SK-N-SH treated with all-trans-retinoic acid at 6 μM for 48 hours (cell line): ENCODE results near the gene KCNMA1.

Experiments
- ATAC-seq: fragments of 200-7000 bp; cut with Tn5 transposase; 3 replicates; pipeline ENCODE4 v1.9.1; 2020; ENCODE audit warnings: mild to moderate bottlenecking, moderate library complexity
- ARNTL ChIP-seq: fragments of 450-650 bp; formaldehyde crosslinking; IDR thresholded peaks from 2 replicates; pipeline ENCODE4 v1.5.0; 2020; ENCODE audit warnings: low read depth, mild to moderate bottlenecking, moderate library complexity, borderline replicate concordance
- CREB5 ChIP-seq: fragments of 250-450 bp; sonication (Bioruptor Pico); IDR thresholded peaks from 2 replicates; pipeline ENCODE4 v1.5.1; 2020; ENCODE audit warnings: low read depth, mild to moderate bottlenecking, moderate library complexity
- ESRRG ChIP-seq: fragments of 250-450 bp; sonication (Bioruptor Pico); IDR thresholded peaks from 2 replicates; pipeline ENCODE4 v1.6.1; 2021; ENCODE audit warnings: mild to moderate bottlenecking
- GLIS3 ChIP-seq: fragments of 250-450 bp; sonication (Bioruptor Pico); IDR thresholded peaks from 2 replicates; pipeline ENCODE4 v1.5.0; 2020; ENCODE audit warnings: mild to moderate bottlenecking, moderate library complexity
- ISL1 ChIP-seq: fragments of 250-450 bp; sonication (Bioruptor Pico); IDR thresholded peaks from 2 replicates; pipeline ENCODE4 v2.1.2; 2022; ENCODE audit warnings: mild to moderate bottlenecking, moderate library complexity
- OSR1 ChIP-seq: fragments of 250-450 bp; sonication (Bioruptor Pico); IDR thresholded peaks from 2 replicates; pipeline ENCODE4 v1.8.0; 2022; ENCODE audit warnings: moderate library complexity, mild to moderate bottlenecking, inconsistent platforms
- PPARA ChIP-seq: fragments of 250-450 bp; sonication (Bioruptor Pico); IDR thresholded peaks from 2 replicates; pipeline ENCODE4 v1.5.0; 2020; ENCODE audit warnings: mild to moderate bottlenecking, borderline replicate concordance
- RARB ChIP-seq: fragments of 250-450 bp; sonication (Bioruptor Pico); IDR thresholded peaks from 2 replicates; pipeline ENCODE4 v1.8.0; 2021; ENCODE audit warnings: mild to moderate bottlenecking, moderate library complexity
- SNAI2 ChIP-seq: fragments of 250-450 bp; sonication (Bioruptor Pico); IDR thresholded peaks from 2 replicates; pipeline ENCODE4 v1.5.0; 2020; ENCODE audit warnings: mild to moderate bottlenecking, moderate library complexity
- TCF4 ChIP-seq: fragments of 250-450 bp; sonication (Bioruptor Pico); IDR thresholded peaks from 2 replicates; pipeline ENCODE4 v1.8.0; 2021; ENCODE audit warnings: mild to moderate bottlenecking, moderate library complexity, borderline replicate concordance
- TOX ChIP-seq: fragments of 250-450 bp; sonication (Bioruptor Pico); IDR thresholded peaks from 2 replicates; pipeline ENCODE4 v1.8.0; 2021; ENCODE audit warnings: mild to moderate bottlenecking, moderate library complexity, borderline replicate concordance
- TSHZ2 ChIP-seq: fragments of 250-450 bp; sonication (Bioruptor Pico); IDR thresholded peaks from 2 replicates; pipeline ENCODE4 v1.5.0; 2020; ENCODE audit warnings: mild to moderate bottlenecking, moderate library complexity
- ZC3H10 ChIP-seq: fragments of 250-450 bp; sonication (Bioruptor Pico); IDR thresholded peaks from 2 replicates; pipeline ENCODE4 v1.5.1; 2021; ENCODE audit warnings: mild to moderate bottlenecking, moderate library complexity
- ZFP3 ChIP-seq: fragments of 250-450 bp; sonication (Bioruptor Pico); IDR thresholded peaks from 2 replicates; pipeline ENCODE4 v1.5.0; 2020; ENCODE audit warnings: mild to moderate bottlenecking, moderate library complexity
- ZFP30 ChIP-seq: fragments of 450-650 bp; formaldehyde crosslinking; IDR thresholded peaks from 2 replicates; pipeline ENCODE4 v1.5.0; 2022; ENCODE audit warnings: mild to moderate bottlenecking, moderate library complexity
- ZNF565 ChIP-seq: fragments of 450-650 bp; formaldehyde crosslinking; conservative IDR thresholded peaks from 2 replicates; pipeline ENCODE4 v1.5.0; 2020; ENCODE audit warnings: low read depth, mild to moderate bottlenecking, moderate library complexity
- ZNF8 ChIP-seq: fragments of 450-650 bp; formaldehyde crosslinking; IDR thresholded peaks from 2 replicates; pipeline ENCODE4 v1.5.0; 2020; ENCODE audit warnings: mild to moderate bottlenecking, moderate library complexity
- TF ChIP-seq, protein P1 (sequence below): fragments of 250-450 bp; sonication (Bioruptor Pico); IDR thresholded peaks from 2 replicates; pipeline ENCODE4 v1.8.0; 2021; ENCODE audit warnings: low read depth, mild to moderate bottlenecking, moderate library complexity, borderline replicate concordance
- TF ChIP-seq, protein P2 (sequence below): fragments of 250-450 bp; sonication (Bioruptor Pico); IDR thresholded peaks from 2 replicates; pipeline ENCODE4 v1.8.0; 2020; ENCODE audit warnings: mild to moderate bottlenecking, moderate library complexity, borderline replicate concordance

The KCNMA1 gene

DNA sequence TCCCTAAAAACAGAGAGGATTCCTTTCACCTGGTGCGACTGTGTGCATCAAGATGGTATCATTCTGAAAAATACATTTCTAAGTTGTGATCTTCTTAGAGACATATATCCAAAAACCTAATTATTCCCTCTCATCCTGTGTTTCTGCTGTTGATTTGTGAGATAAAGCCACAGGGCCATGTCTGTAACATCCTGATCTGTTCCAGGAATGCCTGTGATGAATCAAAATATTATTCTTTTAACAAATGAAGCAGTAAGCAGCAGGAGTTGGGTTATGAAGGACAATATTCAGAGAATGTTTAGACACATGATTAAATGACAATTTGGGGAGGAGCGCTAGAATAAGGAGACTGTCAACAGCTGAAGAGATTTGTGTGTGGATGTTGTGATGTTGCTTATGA is 731.4 kb downstream of the KCNMA1 start:
- ATAC-seq, result no peak
- TF ChIP-seq OSR1 (CRISPR knock-in tag) (no peak), SNAI2 (CRISPR knock-in tag) (no peak), ARNTL (CRISPR knock-in tag) (no peak), TSHZ2 (peak; percentile 42; the same call in 1 of the 2 replicates), ZNF565 (no peak), ZNF8 (CRISPR knock-in tag) (no peak), TCF4 (CRISPR knock-in tag) (peak; percentile 77; the same call in 1 of the 2 replicates), ZC3H10 (CRISPR knock-in tag) (no peak), TOX (CRISPR knock-in tag) (no peak), GLIS3 (CRISPR knock-in tag) (no peak), PPARA (CRISPR knock-in tag) (no peak), CREB5 (CRISPR knock-in tag) (no peak)
- TF ChIP-seq, protein P1, sequence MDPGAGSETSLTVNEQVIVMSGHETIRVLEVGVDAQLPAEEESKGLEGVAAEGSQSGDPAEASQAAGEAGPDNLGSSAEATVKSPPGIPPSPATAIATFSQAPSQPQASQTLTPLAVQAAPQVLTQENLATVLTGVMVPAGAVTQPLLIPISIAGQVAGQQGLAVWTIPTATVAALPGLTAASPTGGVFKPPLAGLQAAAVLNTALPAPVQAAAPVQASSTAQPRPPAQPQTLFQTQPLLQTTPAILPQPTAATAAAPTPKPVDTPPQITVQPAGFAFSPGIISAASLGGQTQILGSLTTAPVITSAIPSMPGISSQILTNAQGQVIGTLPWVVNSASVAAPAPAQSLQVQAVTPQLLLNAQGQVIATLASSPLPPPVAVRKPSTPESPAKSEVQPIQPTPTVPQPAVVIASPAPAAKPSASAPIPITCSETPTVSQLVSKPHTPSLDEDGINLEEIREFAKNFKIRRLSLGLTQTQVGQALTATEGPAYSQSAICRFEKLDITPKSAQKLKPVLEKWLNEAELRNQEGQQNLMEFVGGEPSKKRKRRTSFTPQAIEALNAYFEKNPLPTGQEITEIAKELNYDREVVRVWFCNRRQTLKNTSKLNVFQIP (CRISPR knock-in tag), result no peak

- TF ChIP-seq ZFP3 (CRISPR knock-in tag) (no peak), TOX (CRISPR knock-in tag) (no peak)
- TF ChIP-seq, protein P2, sequence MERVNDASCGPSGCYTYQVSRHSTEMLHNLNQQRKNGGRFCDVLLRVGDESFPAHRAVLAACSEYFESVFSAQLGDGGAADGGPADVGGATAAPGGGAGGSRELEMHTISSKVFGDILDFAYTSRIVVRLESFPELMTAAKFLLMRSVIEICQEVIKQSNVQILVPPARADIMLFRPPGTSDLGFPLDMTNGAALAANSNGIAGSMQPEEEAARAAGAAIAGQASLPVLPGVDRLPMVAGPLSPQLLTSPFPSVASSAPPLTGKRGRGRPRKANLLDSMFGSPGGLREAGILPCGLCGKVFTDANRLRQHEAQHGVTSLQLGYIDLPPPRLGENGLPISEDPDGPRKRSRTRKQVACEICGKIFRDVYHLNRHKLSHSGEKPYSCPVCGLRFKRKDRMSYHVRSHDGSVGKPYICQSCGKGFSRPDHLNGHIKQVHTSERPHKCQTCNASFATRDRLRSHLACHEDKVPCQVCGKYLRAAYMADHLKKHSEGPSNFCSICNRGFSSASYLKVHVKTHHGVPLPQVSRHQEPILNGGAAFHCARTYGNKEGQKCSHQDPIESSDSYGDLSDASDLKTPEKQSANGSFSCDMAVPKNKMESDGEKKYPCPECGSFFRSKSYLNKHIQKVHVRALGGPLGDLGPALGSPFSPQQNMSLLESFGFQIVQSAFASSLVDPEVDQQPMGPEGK, result no peak
- ATAC-seq, result no peak
Measured at GRCh38 chr10:76905251-76905650, 732.4 kb downstream of the KCNMA1 start.

DNA sequence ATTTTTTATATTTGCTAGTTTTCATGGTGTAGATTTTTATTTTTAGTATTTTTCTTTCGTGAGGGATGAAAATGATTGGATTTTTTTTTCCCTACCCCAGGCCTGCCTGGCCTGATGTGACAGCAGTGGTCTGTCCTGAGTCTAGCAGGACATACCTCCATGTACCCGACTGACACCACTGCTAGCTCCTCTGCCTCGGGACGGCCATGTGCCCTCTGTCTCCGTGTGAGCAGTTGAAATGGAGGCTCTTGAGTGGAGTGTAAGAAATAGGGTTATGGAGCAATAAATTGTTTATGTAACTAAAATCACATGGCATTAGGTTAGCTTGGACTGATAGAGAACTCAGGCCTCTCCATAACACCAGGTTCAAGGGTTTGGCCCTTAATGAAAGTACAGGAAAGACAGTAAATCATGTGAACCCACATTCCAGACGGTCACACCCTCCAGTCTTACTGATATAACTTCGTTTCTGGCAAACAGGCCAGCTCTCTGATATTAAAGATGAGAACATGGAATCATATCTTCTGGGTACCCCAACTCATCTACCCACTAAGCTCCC is 734.1 kb downstream of the KCNMA1 start:
- no peak for ATAC-seq
- TF ChIP-seq ZC3H10 (CRISPR knock-in tag), result no peak
- no peak for TF ChIP-seq ZFP30 (CRISPR knock-in tag)
- TF ChIP-seq ISL1 (CRISPR knock-in tag), result no peak
- TF ChIP-seq RARB (CRISPR knock-in tag), result no peak
- TF ChIP-seq TOX (CRISPR knock-in tag), result no peak
- no peak for TF ChIP-seq ESRRG (CRISPR knock-in tag)
- no peak for TF ChIP-seq OSR1 (CRISPR knock-in tag)
- TF ChIP-seq ZNF8 (CRISPR knock-in tag), result no peak
- TF ChIP-seq, protein P2, result no peak
- no peak for TF ChIP-seq ARNTL (CRISPR knock-in tag)
- no peak for TF ChIP-seq PPARA (CRISPR knock-in tag)
- TF ChIP-seq GLIS3 (CRISPR knock-in tag), result no peak
